HG02981 (cell line): ENCODE measurements around the gene MSTO1.
"Not testable (repeated sequence)": the region's sequence is repeated elsewhere in the genome, so short reads cannot be mapped to it uniquely, and the experiment has no call there.

Source experiments
- ATAC-seq: cut with Tn5 transposase; IDR thresholded peaks from one replicate; pipeline ENCODE4 v1.9.1; 2021; ENCODE audit warnings: mild to moderate bottlenecking, moderate library complexity; ENCODE audit not compliant: unreplicated experiment

Gene MSTO1

GRCh38 chr1:155610257-155610647 is 234 bp downstream of the MSTO1 start:
- ATAC-seq = peak; percentile 10

DNA sequence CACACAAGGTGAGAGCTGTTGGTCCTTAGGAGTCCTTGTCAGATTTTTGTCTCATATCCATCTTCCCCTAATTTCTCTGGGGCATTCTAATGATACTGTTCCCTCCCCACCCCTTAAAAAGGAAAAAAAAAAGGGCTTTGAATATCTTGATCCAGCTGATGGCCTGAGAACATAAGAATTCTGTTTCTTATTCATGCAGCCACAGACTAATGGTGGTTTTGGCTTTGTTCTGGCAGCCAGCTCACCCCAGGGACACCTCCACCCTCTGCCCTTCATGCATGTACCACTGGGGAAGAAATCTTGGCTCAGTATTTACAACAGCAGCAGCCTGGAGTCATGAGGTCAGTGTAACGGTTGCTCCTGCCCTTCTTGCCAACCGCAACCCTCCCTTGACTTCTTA is 3.2 kb downstream of the MSTO1 start:
- ATAC-seq = not testable (repeated sequence)

DNA sequence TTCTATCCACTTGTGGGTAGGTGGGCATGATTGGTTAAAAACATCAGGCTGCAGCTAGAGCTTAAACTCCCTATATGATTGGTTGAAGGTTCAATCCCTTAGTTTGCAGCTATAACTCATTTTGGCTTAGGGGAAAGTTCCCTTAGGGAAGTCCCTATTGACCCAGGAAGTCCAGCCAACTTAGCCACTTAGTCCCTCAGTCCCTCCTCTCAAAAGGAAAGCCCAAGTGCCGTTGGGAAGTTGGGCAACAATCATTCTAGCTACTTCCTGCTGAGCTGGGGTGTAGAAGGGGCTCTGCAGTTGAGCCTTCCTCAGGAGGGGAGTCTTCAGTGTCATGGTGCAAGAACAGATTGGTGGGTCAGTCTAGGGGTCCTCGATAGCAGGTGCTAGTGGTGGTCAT is 12.2 kb downstream of the MSTO1 start:
- no peak for ATAC-seq

GRCh38 chr1:155623357-155623756 is 13.3 kb downstream of the MSTO1 start:
- ATAC-seq = no peak

DNA sequence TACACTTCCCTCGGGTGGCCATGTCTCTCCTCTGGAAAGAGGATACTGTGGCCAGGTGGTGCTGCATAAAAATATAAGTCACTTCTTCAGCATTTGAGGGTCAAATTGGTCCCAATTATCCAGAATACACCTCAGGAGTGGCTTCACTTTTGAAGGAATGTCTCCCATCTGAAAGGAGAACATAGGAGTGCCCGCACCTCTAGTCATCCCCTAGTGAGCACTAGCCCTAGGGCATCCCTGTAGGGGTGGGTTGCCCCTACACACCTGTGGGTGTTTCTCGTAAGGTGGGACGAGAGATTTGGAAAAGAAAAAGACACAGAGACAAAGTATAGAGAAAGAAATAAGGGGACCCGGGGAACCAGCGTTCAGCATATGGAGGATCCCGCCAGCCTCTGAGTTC is 16.4 kb downstream of the MSTO1 start:
- ATAC-seq = not testable (repeated sequence)

- ATAC-seq = no peak
Measured at GRCh38 chr1:155636397-155637153, 26.6 kb downstream of the MSTO1 start.

- no peak for ATAC-seq
Measured at GRCh38 chr1:155640367-155640766, 30.3 kb downstream of the MSTO1 start.

- ATAC-seq = not testable (repeated sequence)
Measured at GRCh38 chr1:155642559-155643180, 32.7 kb downstream of the MSTO1 start.

GRCh38 chr1:155643230-155643629 is 33.2 kb downstream of the MSTO1 start:
- ATAC-seq = no peak

DNA sequence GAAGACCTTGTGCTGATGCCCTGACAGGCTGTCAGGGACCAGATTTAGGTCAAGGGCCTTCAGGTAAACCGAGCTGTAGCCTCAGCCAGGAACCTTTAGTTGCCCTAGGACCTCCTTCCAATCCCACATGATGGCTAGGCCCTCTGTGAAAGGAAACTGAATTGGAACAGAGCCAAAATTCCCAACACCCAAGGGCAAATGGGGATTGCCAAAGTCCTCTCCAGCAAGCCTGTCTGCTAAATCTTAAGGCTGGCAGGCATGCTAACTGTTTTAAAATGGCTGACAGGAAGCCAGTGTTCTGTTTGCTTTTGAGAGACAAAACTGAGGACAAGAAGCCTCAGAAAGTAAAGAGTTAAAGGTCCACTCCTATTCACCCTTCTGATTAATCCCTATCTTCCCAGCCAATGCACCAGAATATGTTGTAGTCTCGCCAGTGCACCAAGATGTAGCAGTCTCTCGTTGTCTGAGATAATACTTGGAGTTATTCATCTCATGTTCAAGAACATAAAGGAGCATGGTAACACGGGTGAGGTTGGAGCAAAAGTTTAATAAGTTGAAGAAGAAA is 35.1 kb downstream of the MSTO1 start:
- no peak for ATAC-seq

DNA sequence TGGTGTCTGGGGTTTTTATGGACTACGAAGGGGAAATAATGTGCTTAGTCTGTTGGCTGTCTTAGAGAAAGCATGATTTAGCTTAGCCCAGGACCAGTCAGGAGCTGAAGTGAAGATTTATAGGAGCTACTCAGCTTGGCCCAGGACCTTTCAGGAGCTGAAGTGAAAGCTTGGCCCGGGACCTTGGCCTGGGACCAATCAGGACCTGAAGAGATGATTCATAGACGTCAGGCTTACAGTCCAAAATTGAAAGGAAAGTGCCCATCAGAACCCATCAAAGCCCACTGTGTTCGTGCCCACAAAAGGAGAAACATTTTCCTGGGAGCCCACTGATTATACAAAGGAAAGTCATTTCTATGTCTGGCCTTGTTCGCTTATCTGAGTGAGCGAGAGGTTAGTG is 35.6 kb downstream of the MSTO1 start:
- no peak for ATAC-seq

DNA sequence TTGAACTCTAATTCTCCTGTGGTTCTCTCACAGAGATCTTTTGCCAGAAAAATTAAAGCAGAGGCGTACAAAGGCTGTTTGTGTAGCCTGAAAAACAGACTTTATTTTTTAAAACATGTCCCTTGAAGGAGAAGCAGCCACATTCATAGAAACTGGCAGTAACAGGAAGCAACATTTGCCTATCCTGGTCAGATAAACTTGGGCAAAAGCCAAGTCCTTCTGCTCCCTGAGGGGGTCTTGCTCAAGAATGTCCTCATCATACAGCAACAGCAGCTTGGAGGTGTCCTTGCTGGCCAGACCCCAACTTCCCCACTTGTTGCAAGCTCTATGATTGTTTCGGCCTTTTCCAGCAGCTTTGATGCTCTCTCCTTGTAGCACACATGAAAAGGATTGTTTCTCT is 36.3 kb downstream of the MSTO1 start:
- ATAC-seq = no peak

GRCh38 chr1:155648207-155649147 is 38.5 kb downstream of the MSTO1 start:
- no peak for ATAC-seq

- no peak for ATAC-seq
Measured at GRCh38 chr1:155649676-155650075, 39.7 kb downstream of the MSTO1 start.

GRCh38 chr1:155650231-155650757 is 40.3 kb downstream of the MSTO1 start:
- no peak for ATAC-seq

GRCh38 chr1:155651861-155652661 is 42.0 kb downstream of the MSTO1 start:
- no peak for ATAC-seq

- ATAC-seq = no peak
Measured at GRCh38 chr1:155652951-155653350, 42.9 kb downstream of the MSTO1 start.

GRCh38 chr1:155657463-155657862 is 47.4 kb downstream of the MSTO1 start:
- no peak for ATAC-seq

GRCh38 chr1:155661239-155661638 is 51.2 kb downstream of the MSTO1 start:
- ATAC-seq = not testable (repeated sequence)
